ENCODE data around the gene PIEZO2. TPM values are rescaled to one million over a fixed set of nuclear protein-coding genes. Genes with fewer than 3 reads are reported as not detected.
A peak's percentile ranks its signal among the peaks of the same experiment; 100 is the strongest.

PIEZO2 gene
- polyA plus RNA-seq, 1 donor, result 23.7 TPM

DNA sequence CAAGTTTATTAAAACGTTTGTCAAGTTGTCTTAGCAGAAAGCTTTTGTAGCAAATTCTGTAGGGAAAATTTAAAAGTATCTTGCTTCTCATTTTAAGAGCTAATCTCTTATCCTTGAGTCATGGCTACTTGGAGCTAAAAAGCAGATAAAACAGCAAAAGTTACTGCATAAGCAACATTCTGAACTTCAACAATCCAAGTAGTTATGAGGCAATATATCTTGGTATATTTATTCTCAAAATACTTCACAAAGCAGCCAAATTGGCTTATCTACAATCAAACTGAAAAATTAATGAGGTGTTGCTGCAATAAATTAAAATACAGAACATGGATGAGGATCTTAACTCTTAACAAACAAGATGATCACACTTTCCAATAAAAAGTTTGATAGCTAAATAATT lies 306.5 kb downstream of the PIEZO2 start:
- DNase-seq, result no peak

DNA sequence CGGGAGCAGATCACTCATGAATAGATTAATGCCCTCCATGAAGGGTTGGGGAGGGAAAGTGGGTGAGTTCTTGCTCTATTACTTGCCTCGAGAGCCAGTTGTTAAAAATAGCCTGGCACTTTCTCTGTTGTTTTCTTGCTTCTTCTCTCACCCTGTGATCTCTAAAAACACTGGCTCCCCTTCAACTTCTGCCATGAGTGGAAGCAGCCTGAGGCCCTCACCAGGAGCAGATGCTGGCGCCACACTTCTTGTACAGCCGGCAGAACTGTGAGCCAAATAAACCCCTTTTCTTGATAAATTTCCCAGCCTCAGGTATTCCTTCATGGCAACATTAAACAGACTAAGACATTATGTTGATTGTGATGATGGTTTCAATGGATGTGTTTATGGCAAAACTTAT lies 307.0 kb downstream of the PIEZO2 start:
- no peak for DNase-seq

DNA sequence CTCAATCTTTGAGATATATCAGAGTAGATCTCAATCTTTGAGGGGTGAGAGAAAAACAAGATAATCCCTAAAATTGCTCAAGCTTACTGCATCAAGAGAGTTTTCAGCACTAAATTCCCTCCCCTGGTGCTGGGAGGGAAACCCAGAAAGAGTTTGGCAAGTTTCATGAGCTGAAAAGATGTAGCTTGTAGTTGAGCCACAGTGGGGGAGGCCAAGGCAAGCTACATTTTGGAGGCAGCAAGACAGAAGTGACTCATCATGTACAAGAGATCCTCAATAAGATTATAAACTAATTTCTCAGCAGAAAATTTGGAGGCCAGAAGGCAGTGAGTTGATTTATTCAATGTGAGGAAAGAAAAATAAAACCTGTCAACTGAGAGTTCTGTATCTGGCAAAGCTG lies 308.2 kb downstream of the PIEZO2 start:
- no peak for DNase-seq

- no peak for DNase-seq
These were observed 308.6 kb downstream of the PIEZO2 start for GRCh38 chr18:10840743-10841142.

DNA sequence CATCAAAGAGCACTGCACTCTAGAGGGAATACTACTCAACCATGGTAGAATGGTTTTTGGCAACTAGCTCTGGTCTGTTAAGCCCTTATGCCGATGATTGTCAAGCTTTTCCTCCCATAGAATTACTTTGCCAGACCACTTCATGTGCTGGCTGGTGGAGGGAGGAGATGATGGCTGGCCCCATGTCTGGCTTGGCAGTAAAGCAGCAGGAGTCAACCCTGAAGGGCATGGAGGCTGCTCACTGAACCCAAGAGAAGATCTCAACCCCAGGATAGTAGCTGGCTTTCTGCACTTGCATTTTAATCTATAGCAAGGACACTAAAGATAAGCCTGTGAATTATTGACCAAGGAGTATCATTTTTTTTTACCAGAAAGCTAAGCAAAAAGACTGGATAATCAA lies 309.9 kb downstream of the PIEZO2 start:
- no peak for DNase-seq

DNA sequence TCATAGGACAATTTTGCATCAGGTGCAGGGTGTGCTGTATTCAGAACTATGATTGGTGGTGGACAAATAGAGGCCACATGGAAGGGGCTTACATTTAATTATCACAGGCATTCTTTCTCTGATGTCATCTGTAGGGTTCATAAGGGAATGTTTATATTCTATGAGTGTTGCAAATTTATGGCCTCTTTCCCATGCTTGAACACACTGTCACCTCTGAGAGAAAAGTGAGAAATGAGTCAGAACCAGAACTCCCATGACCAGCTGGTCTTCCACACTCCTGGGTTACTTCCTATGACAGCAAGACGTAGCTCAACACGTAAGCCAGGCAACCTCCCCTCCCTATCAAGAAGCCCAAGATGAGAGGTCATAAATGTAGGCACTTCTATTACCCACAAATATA lies 310.8 kb downstream of the PIEZO2 start:
- DNase-seq, result no peak

GRCh38 chr18:10834128-10834815 lies 315.1 kb downstream of the PIEZO2 start:
- no peak for DNase-seq

DNA sequence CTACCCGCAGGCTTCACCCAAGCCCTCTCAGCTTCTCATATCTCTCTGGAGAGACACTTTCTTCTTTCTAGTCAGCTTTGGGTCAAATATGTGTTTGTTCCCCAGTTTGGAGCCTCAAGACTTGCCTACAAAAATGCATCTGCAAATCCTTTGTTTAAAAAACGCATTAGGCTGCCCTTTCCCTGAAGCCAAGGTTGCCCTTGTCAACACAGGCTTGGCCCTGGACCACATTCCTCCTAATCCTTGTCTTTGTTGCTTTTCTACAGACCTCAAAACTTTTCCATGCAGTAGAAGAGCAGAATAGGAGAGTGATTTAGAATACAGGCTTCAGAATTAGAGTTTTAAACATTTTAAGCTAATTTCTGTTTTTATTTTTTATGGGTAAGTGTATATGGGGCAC lies 315.7 kb downstream of the PIEZO2 start:
- DNase-seq, result no peak

- DNase-seq, result no peak
These were observed 323.0 kb downstream of the PIEZO2 start for GRCh38 chr18:10826400-10826799.

- DNase-seq, result no peak
These were observed 326.9 kb downstream of the PIEZO2 start for GRCh38 chr18:10822456-10822855.

- no peak for DNase-seq
These were observed 328.7 kb downstream of the PIEZO2 start for GRCh38 chr18:10820681-10821080.

DNA sequence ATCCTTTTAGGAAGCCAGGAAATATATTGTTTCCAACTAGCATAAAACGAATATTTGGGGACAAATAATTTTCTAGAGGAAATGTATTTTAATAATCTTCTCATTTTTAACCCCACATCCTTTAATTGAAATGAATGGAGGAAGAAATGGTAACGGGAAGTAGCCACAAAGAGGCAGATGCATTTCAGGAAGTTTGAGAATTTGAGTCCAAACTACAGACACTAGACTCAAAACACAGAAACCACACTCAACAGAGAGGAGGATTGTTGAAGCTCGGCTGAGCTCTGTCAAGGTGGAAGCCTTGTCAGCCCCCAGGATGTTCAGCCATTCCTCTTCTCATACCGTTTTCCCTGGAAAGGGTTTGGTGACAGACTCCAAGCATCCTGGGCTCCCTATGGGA lies 335.0 kb downstream of the PIEZO2 start:
- no peak for DNase-seq

DNA sequence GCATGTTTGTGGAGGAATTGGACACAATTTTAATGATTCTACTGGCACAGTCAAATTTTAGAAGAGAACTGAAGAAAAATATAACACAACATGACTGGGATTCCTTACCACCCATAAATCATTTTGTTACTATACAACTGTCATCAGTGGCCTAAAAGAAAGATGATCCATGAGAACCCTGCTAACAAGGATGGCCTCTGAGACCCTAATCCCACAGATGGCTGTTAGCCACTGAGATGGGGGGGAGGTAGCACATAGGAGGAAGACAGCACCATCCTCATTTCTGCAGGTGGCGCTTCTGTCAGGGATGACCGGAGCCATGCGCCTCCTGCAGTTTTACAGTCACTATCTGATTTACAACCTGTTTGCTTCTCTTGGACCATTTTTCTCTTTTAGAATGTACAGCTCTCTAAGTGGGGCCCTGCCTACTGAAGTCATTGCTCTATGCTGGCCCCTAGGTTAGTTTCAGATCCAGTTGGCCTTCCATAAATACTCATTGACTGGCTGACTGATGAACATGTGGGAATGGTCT lies 343.7 kb downstream of the PIEZO2 start:
- DNase-seq, result no peak

DNA sequence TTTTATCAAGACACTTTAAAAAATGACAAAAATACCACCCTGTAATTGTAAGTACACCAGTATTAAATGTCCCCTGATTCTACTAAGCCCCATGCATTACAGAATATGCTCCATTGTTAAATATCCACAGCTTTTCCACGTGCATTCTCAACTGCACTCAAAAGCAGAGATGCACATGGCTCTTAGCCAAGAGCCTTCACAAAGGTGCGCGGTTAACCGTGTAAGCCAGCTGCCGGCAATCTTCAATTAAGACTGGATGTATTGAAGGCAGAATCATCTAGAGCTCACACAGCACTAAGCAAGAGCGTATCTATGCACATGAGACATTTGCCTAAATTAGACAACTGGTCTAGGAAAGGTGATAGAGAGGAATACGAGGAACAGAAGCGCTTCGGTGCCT lies 345.2 kb downstream of the PIEZO2 start:
- no peak for DNase-seq

GRCh38 chr18:10798727-10799550 lies 350.4 kb downstream of the PIEZO2 start:
- DNase-seq, result no peak

DNA sequence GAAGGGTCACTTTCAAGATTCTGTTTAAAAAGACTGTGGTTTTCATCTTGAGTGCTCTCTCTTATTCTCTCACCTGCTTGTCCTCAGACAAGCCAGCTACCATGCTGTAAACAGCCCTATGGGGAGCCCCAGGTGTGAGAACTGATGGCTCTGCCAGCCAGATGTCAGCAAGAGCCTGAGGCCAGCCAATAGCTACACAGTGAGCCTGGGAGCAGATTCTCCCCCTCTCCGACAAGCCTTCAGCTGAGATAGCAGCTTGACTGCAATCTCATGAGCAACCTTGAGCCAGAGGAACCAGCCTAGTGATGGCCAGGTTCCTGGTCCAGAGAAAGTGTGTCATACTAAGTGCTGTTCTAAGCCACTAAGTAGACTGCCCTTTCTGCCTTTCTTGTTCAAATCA lies 351.5 kb downstream of the PIEZO2 start:
- DNase-seq, result no peak

DNA sequence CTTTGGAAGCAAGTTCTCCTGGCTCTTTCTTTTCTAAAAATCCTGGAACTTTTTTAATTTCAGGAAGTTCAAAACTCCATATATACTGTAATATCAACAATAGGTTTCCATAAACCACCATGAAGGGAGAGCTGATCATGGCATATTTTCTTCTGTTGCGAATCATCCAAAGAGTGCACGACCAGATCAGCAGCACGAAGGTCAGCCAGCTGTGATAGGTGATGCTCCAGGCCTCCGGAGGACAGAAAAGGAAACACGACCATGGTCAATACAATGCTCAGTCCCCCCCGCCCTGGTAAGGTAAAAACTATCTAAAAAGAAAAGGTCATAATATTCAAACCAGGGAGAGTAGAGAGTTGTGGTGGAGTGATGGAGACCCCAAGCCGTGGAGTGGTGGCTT lies 354.6 kb downstream of the PIEZO2 start:
- DNase-seq, result no peak

DNA sequence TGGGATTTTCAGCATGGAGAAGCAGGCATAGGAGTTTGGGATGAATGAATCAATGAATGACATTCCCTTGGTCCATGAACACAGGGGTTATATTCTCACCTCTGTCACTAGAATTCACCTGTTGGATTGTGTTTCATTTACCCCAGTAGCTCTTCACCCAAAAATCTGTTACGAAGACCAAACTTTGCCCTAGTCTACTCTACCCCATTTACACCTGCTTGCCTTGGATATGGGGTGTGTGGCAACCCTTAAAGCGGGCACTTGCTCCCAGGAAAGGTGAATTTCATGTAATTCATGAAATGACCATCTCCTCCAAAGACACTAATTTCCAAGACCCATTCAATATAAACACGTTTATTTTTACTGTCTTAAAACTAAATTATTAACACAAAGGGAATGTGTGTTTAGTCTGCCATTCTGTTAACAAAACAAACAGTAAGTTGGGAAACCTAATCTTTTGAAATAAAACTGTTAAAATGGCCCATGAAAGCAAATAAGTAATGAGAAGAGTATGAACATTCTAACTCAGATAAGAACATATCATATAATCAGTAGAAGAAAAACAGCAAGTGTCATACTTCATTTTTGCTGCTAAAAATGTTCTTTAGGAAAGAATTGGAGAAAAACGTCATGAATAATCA lies 355.5 kb downstream of the PIEZO2 start:
- DNase-seq, result no peak

- DNase-seq, result no peak
These were observed 357.2 kb downstream of the PIEZO2 start for GRCh38 chr18:10792181-10792580.

DNA sequence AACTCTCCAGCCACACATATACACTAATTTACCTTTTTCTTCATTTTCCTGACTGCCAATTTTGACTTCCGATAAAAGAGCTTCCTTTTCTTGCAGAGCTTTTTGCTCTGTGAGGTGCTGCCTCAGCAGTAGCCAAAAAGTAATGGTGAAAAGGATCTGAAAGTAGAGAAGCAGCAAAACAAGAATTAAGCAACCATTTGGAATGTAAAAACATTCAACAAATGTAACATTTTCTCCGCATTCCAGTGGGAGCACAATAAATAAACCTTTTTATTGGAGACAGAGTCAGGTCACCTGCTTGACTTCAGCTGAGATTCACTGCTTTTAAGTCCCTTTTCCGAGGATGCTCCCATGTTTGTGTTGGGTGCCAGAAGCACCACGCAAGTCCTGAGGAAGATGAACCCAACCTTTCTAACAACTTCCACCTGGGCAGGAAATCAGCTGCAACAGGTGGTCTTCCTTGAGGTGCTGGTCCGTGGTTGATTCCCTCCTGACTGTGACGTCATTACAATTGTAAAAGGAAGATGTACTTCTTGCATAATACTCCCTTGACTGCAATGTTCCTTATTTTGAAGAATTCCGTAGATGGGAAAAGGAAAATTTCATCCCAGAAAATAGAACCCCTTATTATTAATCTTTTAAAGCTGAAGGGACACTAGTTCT lies 358.1 kb downstream of the PIEZO2 start:
- no peak for DNase-seq

DNA sequence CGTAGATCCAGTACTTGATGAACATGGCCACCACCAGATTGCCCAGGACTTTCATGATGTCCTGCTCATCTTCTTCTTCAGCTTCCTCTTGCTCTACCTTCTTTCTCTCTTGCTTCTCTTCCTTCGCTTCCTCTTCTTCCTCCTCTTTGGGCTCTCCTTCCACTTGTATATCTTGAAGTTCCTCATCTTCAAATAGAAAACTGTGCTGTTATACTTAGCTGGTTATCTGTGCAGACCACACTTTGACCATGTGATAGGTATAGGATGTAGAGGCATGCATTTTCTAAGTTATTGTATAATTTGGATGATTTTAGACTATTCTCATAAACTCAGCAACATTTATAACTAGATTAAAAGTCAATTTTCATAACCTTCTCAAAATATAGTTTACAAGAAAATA lies 360.2 kb downstream of the PIEZO2 start:
- DNase-seq, result no peak

- DNase-seq, result peak; percentile 59
These were observed 362.0 kb downstream of the PIEZO2 start for GRCh38 chr18:10787293-10787901.

Data from left kidney (tissue), 2 donors.